BLaER1 treated with 17β-estradiol and CSF1 and Interleukin-3, amounts not matched to agents 10 nM and 100 nM (cell line): ENCODE measurements around the gene PRUNE2.

Experiments used
- H3K27ac ChIP-seq, 11 experiments: shearing (Covaris generic); formaldehyde crosslinking; 2 replicates each; pipeline ENCODE4 v1.8.1; 2022
- H3K27me3 ChIP-seq, 11 experiments: shearing (Covaris generic); formaldehyde crosslinking; 2 replicates each; pipeline ENCODE4 v1.8.1; 2022
- H3K36me3 ChIP-seq, 11 experiments: shearing (Covaris generic); formaldehyde crosslinking; 2 replicates each; pipeline ENCODE4 v1.8.1; 2022
- H3K4me1 ChIP-seq, 10 experiments: shearing (Covaris generic); formaldehyde crosslinking; 2 replicates each; pipeline ENCODE4 v1.8.1; 2022
- H3K4me2 ChIP-seq, 11 experiments: shearing (Covaris generic); formaldehyde crosslinking; 2 replicates each; pipeline ENCODE4 v1.8.1; 2022
- H3K4me3 ChIP-seq, 10 experiments: shearing (Covaris generic); formaldehyde crosslinking; 2 replicates each; pipeline ENCODE4 v1.8.1; 2022
- H3K9ac ChIP-seq, 11 experiments: shearing (Covaris generic); formaldehyde crosslinking; 2 replicates each; pipeline ENCODE4 v1.8.1; 2022
- H3K9me3 ChIP-seq, 11 experiments: shearing (Covaris generic); formaldehyde crosslinking; replicated peaks in 1 of 11; 2 replicates each; pipeline ENCODE4 v1.8.1; 2022
- H4K20me1 ChIP-seq, 11 experiments: shearing (Covaris generic); formaldehyde crosslinking; 2 replicates each; pipeline ENCODE4 v1.8.1; 2022
- Cebpa-rat ChIP-seq, 11 experiments: shearing (Covaris generic); IDR thresholded peaks; 2 replicates each; pipeline ENCODE4 v1.8.1; 2022

PRUNE2 gene

DNA sequence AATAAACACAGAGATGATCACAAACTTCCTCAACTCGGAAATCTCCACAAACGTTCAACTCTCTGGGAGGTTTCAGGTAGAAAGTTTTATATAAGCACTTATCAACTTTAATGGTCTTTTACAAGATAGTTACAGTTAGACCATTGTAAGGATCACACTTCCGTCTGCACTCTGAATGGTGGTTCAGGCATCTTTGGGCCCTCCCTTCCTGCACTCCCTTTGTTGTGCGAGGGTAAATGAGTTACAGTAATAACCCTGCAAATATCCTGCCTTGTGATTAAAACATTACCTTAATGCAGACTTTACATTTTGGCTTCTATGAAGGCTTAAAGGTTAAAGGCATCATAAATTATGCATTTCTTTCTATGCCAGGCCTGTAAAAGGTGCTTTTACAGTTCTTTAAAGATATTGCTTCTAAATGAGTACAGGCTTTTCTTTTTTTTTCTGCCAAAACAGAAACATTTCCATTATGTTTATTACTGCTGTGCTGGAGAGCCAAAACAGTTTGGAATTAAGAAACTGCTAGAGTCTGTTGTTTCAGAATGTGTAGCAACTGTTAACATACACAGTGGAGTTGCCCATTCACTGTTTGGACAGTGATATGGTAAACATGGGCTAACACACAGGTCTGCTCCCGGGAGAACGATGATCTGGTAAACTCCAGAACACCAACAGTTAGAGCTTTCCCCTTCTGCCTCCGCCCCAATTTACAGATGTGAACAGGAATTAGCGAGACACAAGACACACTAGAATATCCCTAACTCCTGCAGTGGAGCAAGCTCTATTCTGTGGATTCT lies 1.1 kb downstream of the PRUNE2 start:
- Histone ChIP-seq H3K27ac (no peak overlapping the region), H3K4me1 (no peaks in the 10 kb centered on the region), H3K36me3 (no peaks in the 10 kb centered on the region), H3K9ac (no peak overlapping the region), H3K4me2 (no peak overlapping the region), H3K9me3 (peaks cover 0 to 6% (median 0%) of the 10 kb centered on the region in 11 experiments; a peak in 1 of 22 replicates), H3K4me3 (no peak overlapping the region), H4K20me1 (no peaks in the 10 kb centered on the region), H3K27me3 (no peaks in the 10 kb centered on the region)
- TF ChIP-seq Cebpa-rat (IDR thresholded peaks at IDR 0.05), result no peak

DNA sequence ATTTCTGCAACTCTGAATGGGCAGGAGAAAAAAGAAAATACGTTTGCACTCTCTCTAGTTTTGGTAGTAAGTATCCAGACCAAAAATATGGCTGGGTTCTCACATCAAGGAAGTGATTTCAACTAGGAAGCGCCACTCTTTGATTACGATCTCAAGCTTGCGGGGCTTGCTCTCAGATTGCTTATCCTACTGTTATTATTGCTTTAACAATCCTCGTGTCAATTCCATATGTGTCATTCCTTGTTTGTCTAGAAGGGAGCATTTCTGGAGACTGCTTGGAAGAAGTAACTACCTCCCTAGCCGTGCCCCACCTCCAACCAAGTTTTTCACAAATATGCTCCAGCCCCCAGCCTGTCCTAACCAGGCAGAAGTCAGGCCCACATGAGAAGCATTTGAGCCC lies 3.5 kb downstream of the PRUNE2 start:
- TF ChIP-seq Cebpa-rat (IDR thresholded peaks at IDR 0.05), result no peak
- Histone ChIP-seq H3K4me3 (no peak overlapping the region), H3K4me1 (peaks cover 0 to 9% (median 0%) of the 10 kb centered on the region in 10 experiments; a peak in 3 of 20 replicates), H4K20me1 (no peaks in the 10 kb centered on the region), H3K27me3 (no peaks in the 10 kb centered on the region), H3K9ac (no peak overlapping the region), H3K27ac (no peak overlapping the region), H3K9me3 (peaks cover 0 to 6% (median 0%) of the 10 kb centered on the region in 11 experiments; a peak in 1 of 22 replicates), H3K4me2 (no peak overlapping the region), H3K36me3 (no peaks in the 10 kb centered on the region)

DNA sequence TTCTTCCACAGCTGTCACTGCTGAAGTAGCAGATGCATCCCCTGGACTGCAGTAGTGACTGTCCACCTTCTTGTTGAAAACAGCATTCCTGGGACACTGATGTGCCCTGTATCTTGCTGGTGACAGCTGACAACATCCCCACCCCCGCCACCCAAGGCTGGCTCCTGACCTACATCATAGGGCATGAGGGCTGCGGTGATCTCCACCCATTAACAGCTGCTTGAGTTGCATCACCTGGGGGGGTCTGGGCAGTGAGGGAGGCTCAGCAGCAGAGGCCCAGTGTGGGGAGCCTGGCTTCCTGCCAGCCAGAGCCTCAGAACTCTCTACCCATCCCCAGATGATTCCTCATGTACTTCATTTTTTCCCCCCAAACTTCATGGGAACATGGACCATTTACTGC lies 4.1 kb downstream of the PRUNE2 start:
- no peak overlapping the region for H3K4me3 ChIP-seq

DNA sequence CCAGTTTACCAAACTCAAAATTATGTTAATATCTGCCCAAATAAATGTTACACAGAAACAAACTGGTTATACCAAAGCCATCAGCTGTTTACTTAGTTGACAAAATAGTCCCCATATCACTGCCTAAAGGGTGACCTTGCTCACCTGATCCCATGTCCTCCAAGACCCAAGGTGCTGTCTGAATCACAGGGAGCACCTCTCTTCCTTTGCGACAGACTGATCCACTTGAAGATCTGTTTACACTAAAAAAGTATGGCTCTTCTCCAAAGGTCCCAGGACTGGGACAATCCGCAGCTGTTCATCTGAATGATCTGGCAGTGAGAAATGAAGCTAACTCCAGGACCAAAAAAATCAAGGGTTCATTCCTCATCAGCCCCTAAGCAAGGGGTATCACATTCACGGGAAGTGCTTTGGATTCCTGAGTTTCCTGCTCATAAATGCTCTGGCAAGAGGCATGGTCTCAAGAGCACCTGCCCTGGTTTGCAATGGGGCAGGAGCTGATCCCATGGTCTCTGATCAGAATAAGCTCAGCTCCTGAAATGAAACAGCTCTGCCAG lies 5.0 kb downstream of the PRUNE2 start:
- Histone ChIP-seq H4K20me1 (no peaks in the 10 kb centered on the region), H3K27ac (no peak overlapping the region), H3K4me3 (no peak overlapping the region), H3K9ac (no peak overlapping the region), H3K36me3 (no peaks in the 10 kb centered on the region), H3K4me2 (no peak overlapping the region), H3K4me1 (peaks cover 0 to 9% (median 0%) of the 10 kb centered on the region in 10 experiments; a peak in 3 of 20 replicates), H3K27me3 (no peaks in the 10 kb centered on the region), H3K9me3 (peaks cover 0 to 1% (median 0%) of the 10 kb centered on the region in 11 experiments; a peak in 1 of 22 replicates)
- TF ChIP-seq Cebpa-rat (IDR thresholded peaks at IDR 0.05), result no peak

More for the DNA sequence above, 4.1 kb downstream of the PRUNE2 start:
- Histone ChIP-seq H3K9me3 (peaks cover 0 to 6% (median 0%) of the 10 kb centered on the region in 11 experiments; a peak in 1 of 22 replicates), H3K36me3 (no peaks in the 10 kb centered on the region), H3K9ac (no peak overlapping the region), H4K20me1 (no peaks in the 10 kb centered on the region), H3K4me1 (peaks cover 0 to 9% (median 0%) of the 10 kb centered on the region in 10 experiments; a peak in 3 of 20 replicates), H3K27me3 (no peaks in the 10 kb centered on the region), H3K27ac (no peak overlapping the region), H3K4me2 (no peak overlapping the region)
- TF ChIP-seq Cebpa-rat (IDR thresholded peaks at IDR 0.05), result no peak

DNA sequence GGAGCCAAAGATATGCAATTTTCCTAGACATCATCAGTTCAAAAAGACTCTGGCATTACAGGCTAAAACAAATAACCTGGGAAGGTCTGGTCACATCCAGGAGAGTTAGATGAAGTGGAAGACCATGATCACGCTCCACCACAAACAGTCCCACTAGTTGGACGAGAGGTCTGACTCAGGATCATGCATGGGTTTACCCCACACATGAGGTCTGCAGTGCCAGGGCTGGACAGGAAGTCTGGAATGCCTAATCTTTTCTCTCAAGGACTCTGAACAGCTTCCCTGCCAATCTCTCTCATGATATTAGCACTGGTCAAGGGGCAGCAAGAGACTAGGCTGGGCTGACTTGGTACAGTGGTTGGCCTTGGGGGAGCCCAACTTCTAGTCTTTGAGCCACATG lies 7.1 kb downstream of the PRUNE2 start:
- Histone ChIP-seq H3K4me2 (no peak overlapping the region), H3K27me3 (no peaks in the 10 kb centered on the region), H3K4me1 (peaks cover 0 to 9% (median 0%) of the 10 kb centered on the region in 10 experiments; a peak in 3 of 20 replicates), H3K36me3 (no peaks in the 10 kb centered on the region), H3K9ac (no peak overlapping the region), H4K20me1 (no peaks in the 10 kb centered on the region), H3K9me3 (no peaks in the 10 kb centered on the region), H3K4me3 (no peak overlapping the region), H3K27ac (no peak overlapping the region)
- TF ChIP-seq Cebpa-rat (IDR thresholded peaks at IDR 0.05), result no peak

DNA sequence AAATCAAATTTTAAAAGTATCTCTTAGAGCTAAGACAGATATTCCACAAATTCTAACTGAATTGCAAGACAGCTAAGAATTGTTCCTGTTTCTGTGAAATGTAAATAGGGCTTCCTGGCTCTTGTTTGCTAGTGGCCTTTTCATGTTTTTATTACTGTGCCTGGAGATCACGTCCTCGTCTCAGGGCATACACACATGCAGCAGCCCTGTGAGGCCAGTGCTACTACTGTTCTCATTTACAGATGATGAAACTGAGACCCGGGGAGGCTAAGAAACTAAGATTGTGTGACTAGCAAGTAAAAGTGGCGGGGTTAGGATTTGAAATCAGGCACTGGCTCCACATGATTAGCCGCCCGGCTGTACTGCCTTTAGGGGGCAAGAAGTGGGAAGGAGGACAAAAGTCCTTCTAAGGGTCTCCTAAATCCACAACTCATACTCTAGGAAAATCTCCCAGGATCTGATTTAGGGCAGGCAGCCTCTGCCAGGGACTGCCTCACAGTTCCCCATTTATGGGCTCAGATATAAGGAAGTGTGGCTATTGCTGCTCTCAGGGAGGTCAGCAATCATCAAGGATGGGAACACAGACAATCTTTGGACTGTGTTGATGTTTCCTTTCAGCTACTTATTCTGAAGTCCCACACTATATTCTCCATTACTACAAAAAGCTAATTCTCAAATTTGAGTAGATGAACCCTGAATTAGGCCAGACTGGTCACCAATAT lies 7.9 kb downstream of the PRUNE2 start:
- no peaks in the 10 kb centered on the region for H3K27me3 ChIP-seq
- no peak for TF ChIP-seq Cebpa-rat (IDR thresholded peaks at IDR 0.05)
- no peaks in the 10 kb centered on the region for H3K36me3 ChIP-seq
- H3K27ac ChIP-seq, result no peak overlapping the region
- no peak overlapping the region for H3K9ac ChIP-seq
- H3K9me3 ChIP-seq, result no peaks in the 10 kb centered on the region
- H3K4me2 ChIP-seq, result peak overlapping the region in 2 of 11 experiments; percentile 2 to 58; a peak in 3 of 22 replicates
- H4K20me1 ChIP-seq, result no peaks in the 10 kb centered on the region
- no peak overlapping the region for H3K4me3 ChIP-seq
- peaks cover 0 to 9% (median 0%) of the 10 kb centered on the region in 10 experiments; a peak in 3 of 20 replicates for H3K4me1 ChIP-seq

DNA sequence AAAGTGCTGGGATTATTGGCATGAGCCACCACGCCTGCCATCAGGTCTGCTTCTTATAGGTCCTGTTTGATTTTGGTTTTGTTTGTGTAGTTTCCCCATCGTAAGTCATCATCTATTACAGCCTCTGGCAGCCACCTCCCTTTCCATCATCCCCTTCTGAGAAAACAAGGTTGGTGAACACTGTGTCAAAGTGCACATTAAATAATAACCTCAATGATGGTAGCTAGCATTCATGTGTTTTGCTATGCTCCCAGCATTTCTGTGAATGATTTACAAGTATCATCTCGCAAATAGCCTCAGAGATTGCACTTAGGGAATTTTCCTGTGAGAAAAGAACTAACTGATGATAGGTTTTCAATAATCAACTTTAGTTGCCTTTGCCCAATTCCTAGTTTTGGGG lies 9.9 kb downstream of the PRUNE2 start:
- Histone ChIP-seq H4K20me1 (no peaks in the 10 kb centered on the region), H3K36me3 (no peaks in the 10 kb centered on the region), H3K4me1 (peaks cover 0 to 9% (median 0%) of the 10 kb centered on the region in 10 experiments; a peak in 3 of 20 replicates), H3K4me3 (no peak overlapping the region), H3K27ac (no peak overlapping the region), H3K27me3 (no peaks in the 10 kb centered on the region), H3K9me3 (no peaks in the 10 kb centered on the region), H3K4me2 (no peak overlapping the region), H3K9ac (no peak overlapping the region)
- TF ChIP-seq Cebpa-rat (IDR thresholded peaks at IDR 0.05), result no peak

DNA sequence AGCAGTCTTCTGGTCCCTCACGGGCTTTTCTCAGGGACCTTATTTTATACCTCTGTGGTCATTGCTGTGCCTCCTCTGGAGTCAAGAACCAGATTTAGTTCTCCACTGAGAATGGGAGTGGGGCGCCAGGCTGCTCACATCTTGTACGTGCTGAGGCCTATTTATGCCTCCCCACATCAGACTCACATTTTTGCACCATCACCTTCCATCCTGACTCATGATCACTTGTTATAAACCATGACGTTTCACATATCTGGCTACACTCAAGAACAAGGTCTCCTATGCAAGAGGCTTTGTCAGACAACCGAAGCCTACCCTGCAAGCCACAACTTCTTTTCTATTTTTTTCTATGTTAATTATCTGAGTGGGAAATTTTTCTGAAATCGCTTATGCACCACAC lies 10.7 kb downstream of the PRUNE2 start:
- no peaks in the 10 kb centered on the region for H3K36me3 ChIP-seq
- H3K27me3 ChIP-seq, result no peaks in the 10 kb centered on the region
- peaks cover 0 to 9% (median 0%) of the 10 kb centered on the region in 10 experiments; a peak in 3 of 20 replicates for H3K4me1 ChIP-seq
- H3K9ac ChIP-seq, result no peak overlapping the region
- no peak for TF ChIP-seq Cebpa-rat (IDR thresholded peaks at IDR 0.05)
- no peak overlapping the region for H3K4me3 ChIP-seq
- H3K9me3 ChIP-seq, result no peaks in the 10 kb centered on the region
- H4K20me1 ChIP-seq, result no peaks in the 10 kb centered on the region
- no peak overlapping the region for H3K27ac ChIP-seq
- no peak overlapping the region for H3K4me2 ChIP-seq

DNA sequence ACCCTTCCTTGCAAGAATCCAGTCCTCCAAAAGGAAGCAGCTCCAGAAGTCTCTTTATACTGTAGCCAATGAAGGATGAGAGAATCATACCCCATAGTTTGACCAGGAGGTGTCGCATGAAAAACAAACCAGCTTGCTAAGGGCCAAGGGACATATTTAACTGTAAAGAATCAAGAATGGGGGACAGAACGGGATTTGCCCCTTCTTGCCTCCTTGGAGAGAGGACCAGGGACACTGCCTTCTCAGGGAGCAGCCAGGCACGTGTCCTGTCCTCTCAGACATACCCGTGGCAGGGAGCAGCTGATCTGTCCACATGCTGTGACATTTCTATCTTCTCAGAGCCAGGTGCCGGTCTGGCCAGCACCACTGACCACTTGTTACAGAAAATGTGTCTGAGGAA lies 11.7 kb downstream of the PRUNE2 start:
- H3K4me2 ChIP-seq, result no peak overlapping the region

More for the DNA sequence above, 11.7 kb downstream of the PRUNE2 start:
- Histone ChIP-seq H3K4me1 (peaks cover 0 to 9% (median 0%) of the 10 kb centered on the region in 10 experiments; a peak in 3 of 20 replicates), H3K36me3 (no peaks in the 10 kb centered on the region), H3K9me3 (no peaks in the 10 kb centered on the region), H3K27ac (no peak overlapping the region), H3K4me3 (no peak overlapping the region), H3K9ac (no peak overlapping the region), H4K20me1 (no peaks in the 10 kb centered on the region), H3K27me3 (no peaks in the 10 kb centered on the region)
- no peak for TF ChIP-seq Cebpa-rat (IDR thresholded peaks at IDR 0.05)
